ENCODE data around the gene SLC22A1. TPM values are rescaled to one million over a fixed set of nuclear protein-coding genes. Genes with fewer than 3 reads are reported as not detected.

The SLC22A1 gene
- polyA plus RNA-seq, 1 of the 3 experiments (the other 2 are of a cell fraction) = 0.20 TPM

DNA sequence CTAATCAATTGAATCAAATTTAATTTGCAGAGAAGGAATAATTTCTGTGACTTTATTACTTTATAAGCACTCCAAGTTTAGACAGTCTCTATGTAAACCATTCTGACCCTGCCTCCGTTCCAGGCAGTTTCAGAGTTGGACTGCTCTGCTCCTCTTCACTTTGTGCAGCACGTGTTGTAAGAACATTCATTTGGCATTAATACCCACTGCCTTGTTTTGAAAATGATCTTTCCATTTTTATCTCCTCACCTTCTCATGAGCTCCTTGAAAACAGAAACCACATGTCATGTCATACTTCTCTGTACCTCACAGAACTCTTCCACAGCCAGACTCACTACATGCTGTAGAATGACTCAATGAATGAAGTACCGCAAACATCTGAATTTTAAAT, 25.5 kb downstream of the SLC22A1 start:
- no peaks in the 10 kb centered on the region for H3K9me2 ChIP-seq
- ChIA-PET POLR2A (no interaction called here), CTCF (interaction anchor here (1.5 to 1.8 kb wide), 2 partner anchors 9 to 308 kb away, joined by 3 to 7 read pairs; no protein-coding TSS in a partner anchor)
- no peaks in the 10 kb centered on the region for H3K4me1 ChIP-seq (ENCODE audit: control insufficient read depth in 1 of 2, insufficient read depth in 2 of 2, low read depth in 1 of 2, low read length in 1 of 2)
- no peaks in the 10 kb centered on the region for H3K36me3 ChIP-seq (replicated peaks in 1 of 2; ENCODE audit: control insufficient read depth in 1 of 2, insufficient read depth in 2 of 2, low read length in 1 of 2)
- DNase-seq = no peak
- H3K9me3 ChIP-seq = no peaks in the 10 kb centered on the region
- no peaks in the 10 kb centered on the region for H3K79me2 ChIP-seq (ENCODE audit: insufficient read depth)
- no peak overlapping the region for H2AFZ ChIP-seq (ENCODE audit: low read depth)
- no peak overlapping the region for H3K9ac ChIP-seq
- 62% methylated on average over 3 of the region's 3 CpGs for WGBS (ENCODE audit: low lambda C conversion rate)
- H4K20me1 ChIP-seq (ENCODE audit: insufficient read depth) = no peaks in the 10 kb centered on the region
- H3F3A ChIP-seq (replicated peaks; ENCODE audit: insufficient read depth) = no peaks in the 10 kb centered on the region
- H3K4me3 ChIP-seq (ENCODE audit: low read depth in 2 of 2, low read length in 1 of 2) = no peak overlapping the region
- TF ChIP-seq EZH2phosphoT487 (IDR thresholded peaks at IDR 0.05; ENCODE audit: borderline replicate concordance, low read depth) = no peak
- no peak for TF ChIP-seq FOXJ3 (CRISPR knock-in tag; IDR thresholded peaks at IDR 0.05)
- no peak for TF ChIP-seq FOSL2 (IDR thresholded peaks at IDR 0.05; ENCODE audit: borderline replicate concordance, low read depth)
- TF ChIP-seq, protein P1, sequence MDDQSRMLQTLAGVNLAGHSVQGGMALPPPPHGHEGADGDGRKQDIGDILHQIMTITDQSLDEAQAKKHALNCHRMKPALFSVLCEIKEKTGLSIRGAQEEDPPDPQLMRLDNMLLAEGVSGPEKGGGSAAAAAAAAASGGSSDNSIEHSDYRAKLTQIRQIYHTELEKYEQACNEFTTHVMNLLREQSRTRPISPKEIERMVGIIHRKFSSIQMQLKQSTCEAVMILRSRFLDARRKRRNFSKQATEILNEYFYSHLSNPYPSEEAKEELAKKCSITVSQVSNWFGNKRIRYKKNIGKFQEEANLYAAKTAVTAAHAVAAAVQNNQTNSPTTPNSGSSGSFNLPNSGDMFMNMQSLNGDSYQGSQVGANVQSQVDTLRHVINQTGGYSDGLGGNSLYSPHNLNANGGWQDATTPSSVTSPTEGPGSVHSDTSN (IDR thresholded peaks at IDR 0.05) = no peak
- TF ChIP-seq TEAD4 (IDR thresholded peaks at IDR 0.05; ENCODE audit: borderline replicate concordance, insufficient read depth) = no peak
- H3K27me3 ChIP-seq (ENCODE audit: insufficient read depth) = no peaks in the 10 kb centered on the region
- H3K4me2 ChIP-seq = no peak overlapping the region
- H3K27ac ChIP-seq (ENCODE audit: low read depth in 2 of 2, low read length in 1 of 2) = no peak overlapping the region

DNA sequence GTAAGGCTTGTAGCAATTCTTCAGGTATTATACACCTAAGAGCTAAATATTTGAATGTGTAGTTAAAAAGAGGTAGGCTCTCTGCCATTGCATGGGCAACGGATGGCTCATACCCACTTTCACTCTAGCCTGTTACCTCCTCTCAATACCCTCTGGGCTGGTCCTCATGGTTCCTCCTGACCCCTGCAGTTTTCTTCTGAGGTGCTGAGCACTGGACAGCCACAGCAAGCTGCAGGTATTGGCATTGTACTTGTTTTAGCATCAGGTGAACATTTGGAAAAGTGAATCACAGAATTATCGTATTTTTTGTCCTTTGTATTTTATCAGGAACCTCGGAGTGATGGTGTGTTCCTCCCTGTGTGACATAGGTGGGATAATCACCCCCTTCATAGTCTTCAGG, 32.9 kb downstream of the SLC22A1 start:
- CTCF ChIA-PET = no interaction called here
- Histone ChIP-seq H3K4me3 (ENCODE audit: low read depth in 2 of 2, low read length in 1 of 2) (no peak overlapping the region), H3K27me3 (ENCODE audit: insufficient read depth) (no peaks in the 10 kb centered on the region), H3K27ac (ENCODE audit: low read depth in 2 of 2, low read length in 1 of 2) (no peak overlapping the region), H3K9me3 (no peaks in the 10 kb centered on the region), H3K79me2 (ENCODE audit: insufficient read depth) (no peaks in the 10 kb centered on the region), H3K36me3 (replicated peaks in 1 of 2; ENCODE audit: control insufficient read depth in 1 of 2, insufficient read depth in 2 of 2, low read length in 1 of 2) (no peaks in the 10 kb centered on the region), H3K4me2 (no peak overlapping the region), H3K4me1 (ENCODE audit: control insufficient read depth in 1 of 2, insufficient read depth in 2 of 2, low read depth in 1 of 2, low read length in 1 of 2) (no peaks in the 10 kb centered on the region), H3K9me2 (no peaks in the 10 kb centered on the region), H4K20me1 (ENCODE audit: insufficient read depth) (no peaks in the 10 kb centered on the region), H3K9ac (no peak overlapping the region), H2AFZ (ENCODE audit: low read depth) (no peak overlapping the region), H3F3A (replicated peaks; ENCODE audit: insufficient read depth) (no peaks in the 10 kb centered on the region)
- DNase-seq = no peak
- no peak for TF ChIP-seq MXI1 (IDR thresholded peaks at IDR 0.05; ENCODE audit: low read depth, low read length)
- TF ChIP-seq ELF1 (IDR thresholded peaks at IDR 0.05) = no peak
- no peak for TF ChIP-seq MEF2A (IDR thresholded peaks at IDR 0.05; ENCODE audit: borderline replicate concordance, low read depth)
- TF ChIP-seq POLR2AphosphoS5 (IDR thresholded peaks at IDR 0.05; ENCODE audit: low read depth, low read length) = no peak
- TF ChIP-seq, protein P2, sequence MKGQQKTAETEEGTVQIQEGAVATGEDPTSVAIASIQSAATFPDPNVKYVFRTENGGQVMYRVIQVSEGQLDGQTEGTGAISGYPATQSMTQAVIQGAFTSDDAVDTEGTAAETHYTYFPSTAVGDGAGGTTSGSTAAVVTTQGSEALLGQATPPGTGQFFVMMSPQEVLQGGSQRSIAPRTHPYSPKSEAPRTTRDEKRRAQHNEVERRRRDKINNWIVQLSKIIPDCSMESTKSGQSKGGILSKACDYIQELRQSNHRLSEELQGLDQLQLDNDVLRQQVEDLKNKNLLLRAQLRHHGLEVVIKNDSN (IDR thresholded peaks at IDR 0.05; ENCODE audit: borderline replicate concordance, low read depth) = no peak
- no peak for TF ChIP-seq EP300 (IDR thresholded peaks at IDR 0.05; ENCODE audit: borderline replicate concordance in 1 of 2, low read depth in 1 of 2, low read length in 1 of 2)
- no peak for TF ChIP-seq RXRA (IDR thresholded peaks at IDR 0.05; ENCODE audit: borderline replicate concordance, low read depth)
- TF ChIP-seq, protein P3, sequence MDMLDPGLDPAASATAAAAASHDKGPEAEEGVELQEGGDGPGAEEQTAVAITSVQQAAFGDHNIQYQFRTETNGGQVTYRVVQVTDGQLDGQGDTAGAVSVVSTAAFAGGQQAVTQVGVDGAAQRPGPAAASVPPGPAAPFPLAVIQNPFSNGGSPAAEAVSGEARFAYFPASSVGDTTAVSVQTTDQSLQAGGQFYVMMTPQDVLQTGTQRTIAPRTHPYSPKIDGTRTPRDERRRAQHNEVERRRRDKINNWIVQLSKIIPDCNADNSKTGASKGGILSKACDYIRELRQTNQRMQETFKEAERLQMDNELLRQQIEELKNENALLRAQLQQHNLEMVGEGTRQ (IDR thresholded peaks at IDR 0.05; ENCODE audit: borderline replicate concordance, low read depth, low read length) = no peak
- TF ChIP-seq, protein P4, sequence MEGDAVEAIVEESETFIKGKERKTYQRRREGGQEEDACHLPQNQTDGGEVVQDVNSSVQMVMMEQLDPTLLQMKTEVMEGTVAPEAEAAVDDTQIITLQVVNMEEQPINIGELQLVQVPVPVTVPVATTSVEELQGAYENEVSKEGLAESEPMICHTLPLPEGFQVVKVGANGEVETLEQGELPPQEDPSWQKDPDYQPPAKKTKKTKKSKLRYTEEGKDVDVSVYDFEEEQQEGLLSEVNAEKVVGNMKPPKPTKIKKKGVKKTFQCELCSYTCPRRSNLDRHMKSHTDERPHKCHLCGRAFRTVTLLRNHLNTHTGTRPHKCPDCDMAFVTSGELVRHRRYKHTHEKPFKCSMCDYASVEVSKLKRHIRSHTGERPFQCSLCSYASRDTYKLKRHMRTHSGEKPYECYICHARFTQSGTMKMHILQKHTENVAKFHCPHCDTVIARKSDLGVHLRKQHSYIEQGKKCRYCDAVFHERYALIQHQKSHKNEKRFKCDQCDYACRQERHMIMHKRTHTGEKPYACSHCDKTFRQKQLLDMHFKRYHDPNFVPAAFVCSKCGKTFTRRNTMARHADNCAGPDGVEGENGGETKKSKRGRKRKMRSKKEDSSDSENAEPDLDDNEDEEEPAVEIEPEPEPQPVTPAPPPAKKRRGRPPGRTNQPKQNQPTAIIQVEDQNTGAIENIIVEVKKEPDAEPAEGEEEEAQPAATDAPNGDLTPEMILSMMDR (IDR thresholded peaks at IDR 0.05) = no peak
- no peak for TF ChIP-seq NFIC (IDR thresholded peaks at IDR 0.05; ENCODE audit: borderline replicate concordance)
- no peak for TF ChIP-seq FOXJ3 (CRISPR knock-in tag; IDR thresholded peaks at IDR 0.05)
- TF ChIP-seq SIN3A (IDR thresholded peaks at IDR 0.05; ENCODE audit: borderline replicate concordance, low read depth, low read length) = no peak
- TF ChIP-seq NRF1 (IDR thresholded peaks at IDR 0.05; ENCODE audit: low read depth, low read length) = no peak
- no peak for TF ChIP-seq YY1 (IDR thresholded peaks at IDR 0.05; ENCODE audit: low read depth)
- TF ChIP-seq GATA2 (CRISPR knock-in tag; IDR thresholded peaks at IDR 0.05) = no peak
- no peak for TF ChIP-seq RAD21 (IDR thresholded peaks at IDR 0.05; ENCODE audit: low read length)
- no peak for TF ChIP-seq GABPA (IDR thresholded peaks at IDR 0.05; ENCODE audit: low read depth)
- TF ChIP-seq SMC3 (IDR thresholded peaks at IDR 0.05; ENCODE audit: low read depth, low read length) = no peak
- 14% methylated on average over 3 of the region's 3 CpGs for WGBS (ENCODE audit: low lambda C conversion rate)
- POLR2A ChIA-PET = no interaction called here
